NOMO-1 (cell line): ENCODE measurements around the gene AVEN.
A peak's percentile ranks its signal among the peaks of the same experiment; 100 is the strongest.
"Not testable (repeated sequence)": the region's sequence is repeated elsewhere in the genome, so short reads cannot be mapped to it uniquely, and the experiment has no call there.

Source experiments
- DNase-seq, 2 experiments: peaks; one replicate each; lab custom pipeline; 2025; ENCODE audit not compliant: unreplicated experiment in 2 of 2; lab: John Stamatoyannopoulos, UW

Gene AVEN

GRCh38 chr15:34043391-34043790 lies 4.4 kb upstream of the AVEN start:
- no peak for DNase-seq

GRCh38 chr15:34039790-34040113 lies 748 bp upstream of the AVEN start:
- peak; percentile 29 to 59 for DNase-seq

- peak; percentile 50 to 80 for DNase-seq
These were observed 757 bp downstream of the AVEN start for GRCh38 chr15:34038023-34038870.

- DNase-seq: no peak
These were observed 6.8 kb downstream of the AVEN start for GRCh38 chr15:34031987-34032760.

- DNase-seq: no peak
These were observed 11.4 kb downstream of the AVEN start for GRCh38 chr15:34027606-34028005.

- DNase-seq: peak in 1 of 2 experiments; percentile 4
These were observed 13.8 kb downstream of the AVEN start for GRCh38 chr15:34025252-34025651.

- no peak for DNase-seq
These were observed 15.1 kb downstream of the AVEN start for GRCh38 chr15:34023907-34024306.

- peak in 1 of 2 experiments; percentile 12 for DNase-seq
These were observed 19.5 kb downstream of the AVEN start for GRCh38 chr15:34019369-34019990.

GRCh38 chr15:34018738-34019137 lies 20.3 kb downstream of the AVEN start:
- not testable (repeated sequence) for DNase-seq

- DNase-seq: no peak
These were observed 20.9 kb downstream of the AVEN start for GRCh38 chr15:34018021-34018645.

- no peak for DNase-seq
These were observed 24.4 kb downstream of the AVEN start for GRCh38 chr15:34014556-34014955.

GRCh38 chr15:34013746-34014145 lies 25.3 kb downstream of the AVEN start:
- no peak for DNase-seq

GRCh38 chr15:34012461-34013028 lies 26.5 kb downstream of the AVEN start:
- DNase-seq: no peak

- DNase-seq: no peak
These were observed 27.5 kb downstream of the AVEN start for GRCh38 chr15:34011481-34011880.

GRCh38 chr15:34010921-34011320 lies 28.1 kb downstream of the AVEN start:
- DNase-seq: no peak

GRCh38 chr15:34009656-34010055 lies 29.3 kb downstream of the AVEN start:
- DNase-seq: no peak

GRCh38 chr15:34006381-34006780 lies 32.6 kb downstream of the AVEN start:
- no peak for DNase-seq

- no peak for DNase-seq
These were observed 37.5 kb downstream of the AVEN start for GRCh38 chr15:34001536-34001935.

- DNase-seq: not testable (repeated sequence)
These were observed 43.3 kb downstream of the AVEN start for GRCh38 chr15:33995666-33996065.

GRCh38 chr15:33994005-33994615 lies 44.9 kb downstream of the AVEN start:
- peak in 1 of 2 experiments; percentile 0 for DNase-seq
